IPS DF 4.7 (cell line): Measurements from ENCODE around the gene MPHOSPH8.
"Not testable (repeated sequence)": the region's sequence is repeated elsewhere in the genome, so short reads cannot be mapped to it uniquely, and the experiment has no call there.

Experiments
- DNase-seq: peaks from one replicate; pipeline ENCODE4 v3.0.0-alpha.2; 2013; ENCODE audit warnings: low spot score; ENCODE audit errors: extremely low read depth

Gene MPHOSPH8

DNA sequence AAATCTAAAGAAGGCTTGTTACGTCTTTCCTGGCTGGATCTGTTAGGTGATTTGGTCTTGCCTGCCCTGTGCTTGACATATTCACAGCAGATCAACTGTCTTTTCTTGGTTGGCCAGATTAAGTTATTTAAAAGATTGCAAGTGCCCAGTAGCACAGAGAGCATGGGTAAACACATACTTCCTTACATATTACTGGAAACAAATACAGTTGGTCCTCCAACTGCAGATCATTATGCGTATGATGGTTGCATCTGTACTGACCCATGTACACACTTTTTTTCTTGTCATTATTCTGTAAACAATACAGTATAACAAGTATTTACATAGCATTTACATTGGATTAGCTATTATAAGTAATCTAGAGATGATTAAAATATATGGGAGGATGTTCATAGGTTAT is 9.2 kb upstream of the MPHOSPH8 start:
- DNase-seq = no peak

GRCh38 chr13:19632915-19633478 is 462 bp upstream of the MPHOSPH8 start:
- no peak for DNase-seq

- DNase-seq = no peak
These were observed 839 bp downstream of the MPHOSPH8 start for GRCh38 chr13:19634256-19634740.

GRCh38 chr13:19635926-19636325 is 2.5 kb downstream of the MPHOSPH8 start:
- DNase-seq = not testable (repeated sequence)

DNA sequence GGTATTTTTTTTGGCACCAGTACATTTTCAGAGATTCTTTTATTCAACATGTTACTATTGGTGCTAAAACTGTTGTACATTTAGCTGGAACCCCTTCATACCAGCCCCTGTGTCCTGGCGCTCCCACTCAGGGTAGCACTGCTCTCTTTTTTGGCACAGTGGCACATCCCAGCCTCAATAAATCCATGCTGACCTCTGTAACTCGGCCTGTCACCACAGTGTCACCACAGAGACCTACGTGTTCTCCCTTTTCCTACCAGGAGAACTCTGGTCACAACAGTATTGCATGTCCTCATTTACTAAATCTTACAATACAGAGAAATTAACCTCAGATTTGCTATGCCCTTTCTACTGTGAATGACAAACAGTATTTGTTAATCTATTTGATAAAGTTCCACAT is 10.2 kb downstream of the MPHOSPH8 start:
- no peak for DNase-seq

GRCh38 chr13:19645000-19645399 is 11.5 kb downstream of the MPHOSPH8 start:
- no peak for DNase-seq

DNA sequence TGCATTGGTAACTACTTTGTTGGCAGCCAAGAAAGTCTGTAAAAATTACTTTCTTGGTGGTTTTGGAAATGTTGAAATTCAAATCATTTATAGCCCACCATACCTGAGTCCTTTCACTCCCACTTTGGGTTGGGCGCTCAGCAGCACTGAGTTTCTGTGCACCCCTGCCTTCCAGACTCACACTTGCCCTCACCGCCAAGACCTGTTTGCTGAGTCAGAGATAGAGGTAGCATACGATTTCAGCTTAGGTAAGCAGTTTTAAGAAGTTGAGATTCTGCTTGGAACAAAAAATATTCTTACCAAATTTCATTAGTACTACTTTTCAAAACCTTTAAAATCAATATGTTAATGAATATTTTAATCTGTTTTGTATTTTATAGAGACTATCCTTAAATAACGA is 12.6 kb downstream of the MPHOSPH8 start:
- no peak for DNase-seq

- DNase-seq = no peak
These were observed 17.3 kb downstream of the MPHOSPH8 start for GRCh38 chr13:19650742-19651141.

GRCh38 chr13:19657872-19658591 is 24.6 kb downstream of the MPHOSPH8 start:
- DNase-seq = no peak

GRCh38 chr13:19658831-19659230 is 25.4 kb downstream of the MPHOSPH8 start:
- DNase-seq = no peak

GRCh38 chr13:19661126-19661525 is 27.7 kb downstream of the MPHOSPH8 start:
- DNase-seq = no peak

GRCh38 chr13:19661561-19661960 is 28.1 kb downstream of the MPHOSPH8 start:
- DNase-seq = no peak

DNA sequence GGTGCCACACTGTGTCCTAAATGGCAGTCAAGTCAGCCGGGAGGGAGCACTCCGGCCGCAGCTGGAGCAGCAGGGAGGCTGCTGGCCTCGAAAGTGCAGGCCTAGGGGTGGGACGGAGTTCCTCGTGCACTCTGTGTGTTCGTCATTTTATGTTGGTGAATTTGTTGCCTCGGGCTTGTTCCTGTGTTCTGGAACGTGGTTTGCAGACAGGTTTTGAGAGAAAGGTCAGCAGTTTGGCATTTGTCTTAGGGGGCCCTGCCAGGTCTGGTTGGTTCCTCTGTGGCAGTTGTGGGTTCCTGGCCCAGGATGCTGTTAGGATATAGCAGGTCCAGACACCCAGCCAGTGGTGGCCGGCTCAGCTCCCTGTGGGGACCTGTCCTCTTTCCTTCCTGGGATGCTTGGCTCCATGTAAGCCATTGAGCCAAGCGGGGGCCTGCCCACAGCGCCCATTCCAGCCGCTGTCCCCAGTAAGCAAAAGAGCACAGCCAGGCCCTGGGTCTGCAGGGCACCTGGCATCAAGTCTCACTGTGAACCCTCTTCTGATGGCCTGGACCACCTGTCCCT is 30.0 kb downstream of the MPHOSPH8 start:
- no peak for DNase-seq

DNA sequence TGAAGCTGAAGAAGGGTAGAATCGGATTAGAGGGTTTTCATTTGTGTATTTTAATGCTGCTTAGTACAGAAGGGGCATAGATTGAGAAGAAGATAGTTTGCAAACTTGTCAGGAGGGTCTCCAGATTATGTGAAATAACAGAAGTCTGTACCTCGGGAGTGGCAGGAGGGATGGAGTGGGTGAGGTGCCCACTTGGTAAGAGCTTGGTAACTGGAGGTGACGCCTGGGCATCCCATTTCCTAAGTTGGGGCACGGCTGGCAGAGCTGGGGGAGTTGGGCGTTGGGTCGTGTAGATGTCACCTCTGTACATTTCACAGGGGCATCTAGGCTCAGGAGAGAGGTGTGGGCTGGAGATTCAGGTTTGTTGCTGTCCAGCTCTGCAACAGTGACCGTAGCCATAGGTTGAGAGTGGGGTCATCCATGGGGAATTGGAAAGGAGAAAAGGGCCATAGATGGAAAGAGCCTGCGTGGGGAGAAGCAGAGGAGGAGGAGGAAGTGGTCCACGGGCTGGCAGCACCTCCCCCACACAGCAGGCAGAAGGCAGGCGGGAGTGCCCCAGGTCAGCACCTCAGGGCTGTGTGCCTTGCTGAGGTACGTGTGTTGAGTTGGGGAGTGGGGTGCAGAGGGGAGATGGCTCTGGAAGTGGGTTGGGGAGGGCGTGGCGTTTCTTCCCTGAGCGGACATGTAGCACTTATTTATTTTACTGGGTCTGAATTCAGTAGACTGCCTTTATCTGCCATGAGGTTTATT is 31.2 kb downstream of the MPHOSPH8 start:
- DNase-seq = no peak

DNA sequence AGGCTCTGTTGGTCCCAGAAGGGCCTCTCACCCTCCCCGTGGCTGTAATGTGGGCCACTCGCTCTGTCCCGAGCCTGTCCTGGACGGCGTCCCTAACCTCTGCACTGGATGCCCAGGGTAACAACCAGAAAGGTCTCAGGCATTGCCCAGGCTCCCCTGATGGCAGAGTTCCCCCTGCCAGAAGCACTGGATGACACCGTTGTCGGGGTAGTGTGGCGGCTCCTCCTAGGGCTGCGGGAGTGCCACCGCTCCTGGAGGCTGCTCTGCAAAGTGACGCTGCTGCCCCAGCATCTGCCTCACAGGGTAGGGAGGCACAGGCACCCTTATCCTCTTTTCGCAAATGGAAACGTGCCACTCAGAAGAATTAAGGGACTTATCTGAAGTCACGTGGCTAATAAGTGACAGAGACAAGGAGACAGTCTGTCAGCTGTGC is 32.0 kb downstream of the MPHOSPH8 start:
- DNase-seq = no peak

DNA sequence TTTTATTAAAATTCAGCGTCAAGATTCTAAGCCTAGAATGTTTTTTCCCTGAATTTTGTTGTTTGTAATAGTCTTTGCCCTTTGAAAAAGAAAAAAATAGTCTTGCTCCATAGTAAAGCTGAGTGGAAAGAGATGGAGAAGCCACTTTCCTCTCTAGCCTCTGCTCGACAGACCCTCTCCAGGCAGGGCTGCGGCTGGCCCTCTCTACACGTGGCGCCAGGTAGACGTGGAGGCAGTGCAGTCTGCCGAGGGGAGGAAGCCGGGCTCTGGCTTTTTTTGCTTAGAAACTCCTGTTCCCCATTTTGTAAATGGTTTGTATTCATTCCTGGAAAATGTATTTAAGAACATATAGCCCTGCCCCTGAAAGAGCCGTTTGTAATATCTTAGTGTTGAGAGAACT is 35.3 kb downstream of the MPHOSPH8 start:
- no peak for DNase-seq

GRCh38 chr13:19670147-19670546 is 36.7 kb downstream of the MPHOSPH8 start:
- no peak for DNase-seq

DNA sequence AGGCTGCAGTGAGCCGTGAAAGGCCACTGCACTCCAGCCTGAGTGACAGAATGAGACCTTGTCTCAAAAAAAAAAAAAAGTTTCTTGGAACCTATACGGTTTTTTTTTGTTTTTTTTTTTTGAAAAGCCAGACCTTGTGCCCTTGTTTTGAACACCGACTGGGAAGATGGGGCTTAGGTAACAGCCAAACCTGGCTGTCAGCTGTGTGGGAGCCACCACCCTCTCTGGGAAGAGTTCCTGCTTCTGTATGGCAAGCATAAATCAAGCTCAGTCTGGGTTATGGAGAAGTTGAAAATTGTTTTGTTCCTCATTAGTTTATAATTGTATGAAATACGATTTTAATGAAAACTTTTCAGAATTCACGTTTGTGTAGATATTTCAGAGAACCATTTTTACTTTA is 39.5 kb downstream of the MPHOSPH8 start:
- DNase-seq = no peak

DNA sequence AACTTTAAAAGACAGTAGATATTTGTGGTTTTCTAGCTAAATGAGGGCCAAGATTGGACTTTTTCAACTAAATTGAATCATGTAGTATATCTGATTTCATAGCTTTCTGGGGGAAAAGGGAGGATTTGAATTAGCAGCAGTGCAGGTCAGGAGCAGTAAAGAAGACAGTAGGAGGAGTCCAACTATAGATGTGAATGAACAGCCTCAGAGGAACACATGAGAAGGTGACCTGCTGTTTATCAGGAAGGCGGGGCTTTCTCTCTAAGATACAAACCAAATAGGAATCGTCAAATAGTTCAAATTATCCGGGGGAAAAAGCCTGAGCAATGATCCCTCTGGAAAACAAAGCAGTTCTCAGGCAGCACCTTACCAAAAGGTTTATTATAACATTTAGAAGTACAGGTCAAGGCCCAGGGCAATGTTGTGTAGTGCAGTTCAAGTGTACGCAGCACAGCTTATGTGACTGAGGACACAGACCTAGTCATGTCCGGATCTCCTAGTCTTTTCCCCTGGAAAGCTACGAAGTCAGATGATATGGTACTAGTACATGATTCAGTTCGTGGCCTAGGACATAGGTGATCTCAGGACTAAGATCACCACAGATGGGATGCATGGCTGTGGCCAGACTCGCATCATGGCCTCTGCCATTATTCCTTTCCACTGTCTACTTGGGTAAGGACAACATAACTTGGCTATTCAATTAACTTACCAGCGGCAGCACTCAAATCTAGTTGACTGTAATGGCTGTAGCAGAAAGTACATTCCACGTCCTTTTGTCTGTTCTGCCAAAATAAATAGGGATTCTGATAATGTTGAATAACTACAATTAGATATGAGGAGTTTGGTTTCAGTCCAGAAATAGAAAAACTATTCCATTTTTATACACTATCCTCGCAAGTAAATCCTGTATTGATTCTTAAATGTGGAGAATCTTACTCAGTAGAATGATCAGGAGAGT is 40.3 kb downstream of the MPHOSPH8 start:
- DNase-seq = no peak

- DNase-seq = no peak
These were observed 41.4 kb downstream of the MPHOSPH8 start for GRCh38 chr13:19674898-19675297.

DNA sequence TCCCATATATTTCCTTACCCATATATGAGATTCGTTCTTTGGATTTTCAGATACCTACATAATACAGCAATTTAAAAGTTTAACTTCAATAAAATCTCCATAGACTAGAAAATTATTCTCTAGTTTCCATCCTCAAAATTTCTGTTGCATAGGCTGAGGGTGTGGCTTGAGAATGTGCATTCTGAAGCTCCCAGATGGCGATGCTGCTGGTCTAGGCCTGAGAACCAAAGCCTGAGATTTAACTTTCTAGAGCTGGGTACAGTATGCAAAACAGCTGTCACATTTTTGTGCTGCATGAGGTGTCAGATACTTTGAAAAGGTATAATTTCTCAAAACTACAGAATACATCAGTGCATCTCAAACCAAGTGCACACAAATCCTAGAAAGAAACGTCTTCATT is 42.7 kb downstream of the MPHOSPH8 start:
- no peak for DNase-seq
